HL-60 (cell line): Measurements from ENCODE around the gene FADS6.

Experiments used
- DNase-seq, 2 experiments: peaks; one replicate each; pipeline ENCODE4 v3.0.0-alpha.2; 2010 to 2020; ENCODE audit warnings: low read depth in 1 of 2, low spot score in 1 of 2
- H3K27ac ChIP-seq: fragments of 250-450 bp; sonication (Bioruptor Pico); replicated peaks from 2 replicates; pipeline ENCODE4 v1.5.1; 2020; ENCODE audit warnings: mild to moderate bottlenecking, moderate library complexity
- H3K27me3 ChIP-seq: fragments of 250-450 bp; sonication (Bioruptor Pico); 2 replicates; pipeline ENCODE4 v1.5.1; 2021; ENCODE audit warnings: mild to moderate bottlenecking, moderate library complexity; ENCODE audit not compliant: insufficient read depth, poor library complexity, severe bottlenecking
- H3K4me3 ChIP-seq: replicated peaks from 2 replicates; pipeline ENCODE4 v1.5.1; 2011; ENCODE audit warnings: mild to moderate bottlenecking, control low read depth, low read length; ENCODE audit not compliant: insufficient read depth
- CTCF ChIP-seq: IDR thresholded peaks from one replicate; pipeline ENCODE4 v1.5.1; 2011; ENCODE audit warnings: low read length, control low read depth, inconsistent platforms; ENCODE audit not compliant: insufficient read depth
- GABPA ChIP-seq: IDR thresholded peaks from 2 replicates; pipeline ENCODE4 v1.6.1; 2012; ENCODE audit warnings: low read depth
- POLR2AphosphoS5 ChIP-seq: IDR thresholded peaks from 2 replicates; pipeline ENCODE4 v1.6.1; 2012; ENCODE audit warnings: low read depth
- REST ChIP-seq: IDR thresholded peaks from 2 replicates; pipeline ENCODE4 v1.6.1; 2012; ENCODE audit warnings: low read depth; ENCODE audit not compliant: insufficient replicate concordance
- SPI1 ChIP-seq: IDR thresholded peaks from 2 replicates; pipeline ENCODE4 v1.6.1; 2012; ENCODE audit warnings: low read depth, mild to moderate bottlenecking, borderline replicate concordance

FADS6 gene

GRCh38 chr17:74898376-74898946 lies 5.0 kb upstream of the FADS6 start:
- Histone ChIP-seq H3K27me3 (peaks cover 21% of the 10 kb centered on the region), H3K27ac (no peak overlapping the region), H3K4me3 (no peak overlapping the region)
- no peak for TF ChIP-seq GABPA
- TF ChIP-seq CTCF = no peak
- no peak for TF ChIP-seq SPI1
- DNase-seq = no peak

- TF ChIP-seq GABPA = no peak
- no peak for TF ChIP-seq REST
- no peak for TF ChIP-seq POLR2AphosphoS5
- TF ChIP-seq SPI1 = no peak
- H3K27me3 ChIP-seq = peaks cover 35% of the 10 kb centered on the region
- no peak overlapping the region for H3K4me3 ChIP-seq
Observed at GRCh38 chr17:74893936-74894671, 671 bp upstream of the FADS6 start.

GRCh38 chr17:74892013-74892841 lies 1.2 kb downstream of the FADS6 start:
- DNase-seq = no peak
- Histone ChIP-seq H3K27ac (no peak overlapping the region), H3K27me3 (peaks cover 29% of the 10 kb centered on the region), H3K4me3 (no peak overlapping the region)
- TF ChIP-seq REST (no peak), CTCF (no peak), POLR2AphosphoS5 (no peak), GABPA (no peak), SPI1 (no peak)

More at GRCh38 chr17:74893936-74894671, 671 bp upstream of the FADS6 start:
- H3K27ac ChIP-seq = no peak overlapping the region
- DNase-seq = no peak

GRCh38 chr17:74890554-74890953 lies 2.9 kb downstream of the FADS6 start:
- H3K4me3 ChIP-seq = no peak overlapping the region
- TF ChIP-seq POLR2AphosphoS5 (no peak), SPI1 (no peak), GABPA (no peak), CTCF (no peak), REST (no peak)
- H3K27me3 ChIP-seq = peaks cover 29% of the 10 kb centered on the region
- H3K27ac ChIP-seq = no peak overlapping the region
- no peak for DNase-seq
